ENCODE data around the gene RRP1. TPM values are rescaled to one million over a fixed set of nuclear protein-coding genes. Genes with fewer than 3 reads are reported as not detected.

Gene RRP1
- polyA plus RNA-seq, 1 of the 3 experiments (the other 2 are of a cell fraction): 22.7 TPM

DNA sequence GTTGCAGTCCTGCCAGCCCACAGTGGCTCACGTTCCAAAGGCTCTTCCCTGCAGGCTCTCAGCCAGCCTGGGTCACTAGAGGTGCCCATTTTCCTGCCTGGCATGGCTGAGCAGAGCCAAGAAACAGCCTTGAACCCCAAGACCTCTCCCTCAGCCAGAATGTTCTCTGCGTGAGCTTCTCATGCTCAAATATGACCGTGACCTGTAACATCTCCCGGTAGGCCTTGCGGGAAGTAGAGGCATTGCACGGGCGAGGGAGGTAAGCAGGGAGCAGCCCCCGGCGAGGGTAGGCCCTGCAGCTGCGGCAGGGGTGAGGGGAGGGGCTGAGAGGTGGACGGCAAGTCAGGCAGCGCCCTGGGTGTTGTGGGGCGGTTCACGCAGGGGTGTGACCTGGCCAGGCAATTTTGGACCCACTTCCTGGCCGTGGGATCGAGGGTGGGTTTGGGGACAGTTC, 20.0 kb downstream of the RRP1 start:
- Histone ChIP-seq H3F3A (replicated peaks; ENCODE audit: insufficient read depth) (no peaks in the 10 kb centered on the region), H3K9me3 (no peaks in the 10 kb centered on the region), H3K27me3 (ENCODE audit: insufficient read depth) (no peaks in the 10 kb centered on the region), H3K4me3 (ENCODE audit: low read depth in 2 of 2, low read length in 1 of 2) (no peak overlapping the region), H3K9ac (no peak overlapping the region), H3K4me1 (ENCODE audit: control insufficient read depth in 1 of 2, insufficient read depth in 2 of 2, low read depth in 1 of 2, low read length in 1 of 2) (peaks cover 0 to 6% of the 10 kb centered on the region in 2 experiments; a peak in 1 of 4 replicates), H2AFZ (ENCODE audit: low read depth) (no peak overlapping the region), H3K36me3 (replicated peaks in 1 of 2; ENCODE audit: control insufficient read depth in 1 of 2, insufficient read depth in 2 of 2, low read length in 1 of 2) (peaks cover 0 to 3% of the 10 kb centered on the region in 2 experiments), H4K20me1 (ENCODE audit: insufficient read depth) (no peaks in the 10 kb centered on the region), H3K27ac (ENCODE audit: low read depth in 2 of 2, low read length in 1 of 2) (no peak overlapping the region), H3K79me2 (ENCODE audit: insufficient read depth) (no peaks in the 10 kb centered on the region), H3K4me2 (no peak overlapping the region), H3K9me2 (no peaks in the 10 kb centered on the region)
- ChIA-PET CTCF (interaction anchor here (1.2 to 3.0 kb wide), 7 partner anchors 18 to 171 kb away, joined by 3 to 20 read pairs (median 6); partner anchors contain the start of gene RRP1), POLR2A (no interaction called here)
- no peak for DNase-seq
- TF ChIP-seq FOXM1 (IDR thresholded peaks at IDR 0.05; ENCODE audit: low read depth) (no peak), EZH2phosphoT487 (IDR thresholded peaks at IDR 0.05; ENCODE audit: borderline replicate concordance, low read depth) (no peak), RXRA (IDR thresholded peaks at IDR 0.05; ENCODE audit: borderline replicate concordance, low read depth) (no peak), RCOR1 (IDR thresholded peaks at IDR 0.05; ENCODE audit: low read length) (no peak), YY1 (IDR thresholded peaks at IDR 0.05; ENCODE audit: low read depth) (no peak), MEF2A (IDR thresholded peaks at IDR 0.05; ENCODE audit: borderline replicate concordance, low read depth) (no peak), RAD21 (IDR thresholded peaks at IDR 0.05; ENCODE audit: low read length) (no peak), SMC3 (IDR thresholded peaks at IDR 0.05; ENCODE audit: low read depth, low read length) (no peak)
- TF ChIP-seq, protein P1, sequence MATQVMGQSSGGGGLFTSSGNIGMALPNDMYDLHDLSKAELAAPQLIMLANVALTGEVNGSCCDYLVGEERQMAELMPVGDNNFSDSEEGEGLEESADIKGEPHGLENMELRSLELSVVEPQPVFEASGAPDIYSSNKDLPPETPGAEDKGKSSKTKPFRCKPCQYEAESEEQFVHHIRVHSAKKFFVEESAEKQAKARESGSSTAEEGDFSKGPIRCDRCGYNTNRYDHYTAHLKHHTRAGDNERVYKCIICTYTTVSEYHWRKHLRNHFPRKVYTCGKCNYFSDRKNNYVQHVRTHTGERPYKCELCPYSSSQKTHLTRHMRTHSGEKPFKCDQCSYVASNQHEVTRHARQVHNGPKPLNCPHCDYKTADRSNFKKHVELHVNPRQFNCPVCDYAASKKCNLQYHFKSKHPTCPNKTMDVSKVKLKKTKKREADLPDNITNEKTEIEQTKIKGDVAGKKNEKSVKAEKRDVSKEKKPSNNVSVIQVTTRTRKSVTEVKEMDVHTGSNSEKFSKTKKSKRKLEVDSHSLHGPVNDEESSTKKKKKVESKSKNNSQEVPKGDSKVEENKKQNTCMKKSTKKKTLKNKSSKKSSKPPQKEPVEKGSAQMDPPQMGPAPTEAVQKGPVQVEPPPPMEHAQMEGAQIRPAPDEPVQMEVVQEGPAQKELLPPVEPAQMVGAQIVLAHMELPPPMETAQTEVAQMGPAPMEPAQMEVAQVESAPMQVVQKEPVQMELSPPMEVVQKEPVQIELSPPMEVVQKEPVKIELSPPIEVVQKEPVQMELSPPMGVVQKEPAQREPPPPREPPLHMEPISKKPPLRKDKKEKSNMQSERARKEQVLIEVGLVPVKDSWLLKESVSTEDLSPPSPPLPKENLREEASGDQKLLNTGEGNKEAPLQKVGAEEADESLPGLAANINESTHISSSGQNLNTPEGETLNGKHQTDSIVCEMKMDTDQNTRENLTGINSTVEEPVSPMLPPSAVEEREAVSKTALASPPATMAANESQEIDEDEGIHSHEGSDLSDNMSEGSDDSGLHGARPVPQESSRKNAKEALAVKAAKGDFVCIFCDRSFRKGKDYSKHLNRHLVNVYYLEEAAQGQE (IDR thresholded peaks at IDR 0.05; ENCODE audit: low read depth, low read length): no peak
- TF ChIP-seq, protein P2, sequence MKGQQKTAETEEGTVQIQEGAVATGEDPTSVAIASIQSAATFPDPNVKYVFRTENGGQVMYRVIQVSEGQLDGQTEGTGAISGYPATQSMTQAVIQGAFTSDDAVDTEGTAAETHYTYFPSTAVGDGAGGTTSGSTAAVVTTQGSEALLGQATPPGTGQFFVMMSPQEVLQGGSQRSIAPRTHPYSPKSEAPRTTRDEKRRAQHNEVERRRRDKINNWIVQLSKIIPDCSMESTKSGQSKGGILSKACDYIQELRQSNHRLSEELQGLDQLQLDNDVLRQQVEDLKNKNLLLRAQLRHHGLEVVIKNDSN (IDR thresholded peaks at IDR 0.05; ENCODE audit: borderline replicate concordance, low read depth): no peak
- TF ChIP-seq, protein P3, sequence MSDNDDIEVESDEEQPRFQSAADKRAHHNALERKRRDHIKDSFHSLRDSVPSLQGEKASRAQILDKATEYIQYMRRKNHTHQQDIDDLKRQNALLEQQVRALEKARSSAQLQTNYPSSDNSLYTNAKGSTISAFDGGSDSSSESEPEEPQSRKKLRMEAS (IDR thresholded peaks at IDR 0.05; ENCODE audit: low read depth): no peak
- TF ChIP-seq, protein P4, sequence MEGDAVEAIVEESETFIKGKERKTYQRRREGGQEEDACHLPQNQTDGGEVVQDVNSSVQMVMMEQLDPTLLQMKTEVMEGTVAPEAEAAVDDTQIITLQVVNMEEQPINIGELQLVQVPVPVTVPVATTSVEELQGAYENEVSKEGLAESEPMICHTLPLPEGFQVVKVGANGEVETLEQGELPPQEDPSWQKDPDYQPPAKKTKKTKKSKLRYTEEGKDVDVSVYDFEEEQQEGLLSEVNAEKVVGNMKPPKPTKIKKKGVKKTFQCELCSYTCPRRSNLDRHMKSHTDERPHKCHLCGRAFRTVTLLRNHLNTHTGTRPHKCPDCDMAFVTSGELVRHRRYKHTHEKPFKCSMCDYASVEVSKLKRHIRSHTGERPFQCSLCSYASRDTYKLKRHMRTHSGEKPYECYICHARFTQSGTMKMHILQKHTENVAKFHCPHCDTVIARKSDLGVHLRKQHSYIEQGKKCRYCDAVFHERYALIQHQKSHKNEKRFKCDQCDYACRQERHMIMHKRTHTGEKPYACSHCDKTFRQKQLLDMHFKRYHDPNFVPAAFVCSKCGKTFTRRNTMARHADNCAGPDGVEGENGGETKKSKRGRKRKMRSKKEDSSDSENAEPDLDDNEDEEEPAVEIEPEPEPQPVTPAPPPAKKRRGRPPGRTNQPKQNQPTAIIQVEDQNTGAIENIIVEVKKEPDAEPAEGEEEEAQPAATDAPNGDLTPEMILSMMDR (IDR thresholded peaks at IDR 0.05): no peak
- whole genome bisulfite sequencing (ENCODE audit: low lambda C conversion rate): 93% methylated on average over 15 of the region's 16 CpGs
